CD4-positive, alpha-beta memory T cell (primary cell): ENCODE measurements around the gene FOSB. TPM values are rescaled to one million over a fixed set of nuclear protein-coding genes. Genes with fewer than 3 reads are reported as not detected.

Experiments
- CTCF ChIA-PET: fragments of 350-600 bp; sonication (Branson Sonifier 250); formaldehyde crosslinking; loops from one replicate; lab custom pipeline; 2021; ENCODE audit warnings: inconsistent platforms; ENCODE audit not compliant: partially characterized antibody; lab: Charles Lee
- POLR2A ChIA-PET: fragments of 350-600 bp; sonication (Branson Sonifier 250); formaldehyde crosslinking; loops from one replicate; lab custom pipeline; 2021; ENCODE audit not compliant: partially characterized antibody; lab: Charles Lee
- DNase-seq, 5 donors: peaks; one replicate each; pipeline versions ENCODE4 v3.0.0 to v3.0.0-alpha.2; 2020 to 2022; ENCODE audit warnings: mixed read lengths in 1 of 5
- H3K27ac ChIP-seq: one replicate; pipeline ENCODE4 v1.7.0; 2013; ENCODE audit warnings: low read depth, low read length
- H3K27me3 ChIP-seq: 2 replicates; pipeline ENCODE4 v1.7.0; 2013; ENCODE audit warnings: mild to moderate bottlenecking, low read length, moderate library complexity; ENCODE audit not compliant: insufficient read depth
- H3K36me3 ChIP-seq: 2 replicates; pipeline ENCODE4 v1.7.0; 2013; ENCODE audit warnings: mild to moderate bottlenecking, low read length, moderate library complexity; ENCODE audit not compliant: insufficient read depth
- H3K4me1 ChIP-seq: 2 replicates; pipeline ENCODE4 v1.7.0; 2013; ENCODE audit warnings: mild to moderate bottlenecking, low read length, moderate library complexity; ENCODE audit not compliant: insufficient read depth
- H3K4me3 ChIP-seq, 2 donors: one replicate each; pipeline ENCODE4 v1.7.0; 2013; ENCODE audit warnings: low read length in 2 of 2, mild to moderate bottlenecking in 1 of 2
- H3K9me3 ChIP-seq, 2 donors: one replicate each; pipeline ENCODE4 v1.7.0; 2013; ENCODE audit warnings: low read length in 2 of 2, control low read depth in 1 of 2; ENCODE audit not compliant: control insufficient read depth in 1 of 2
- H3K27ac Mint-ChIP-seq, 7 donors: one replicate each; pipeline ENCODE4 v1.8.0; 2020 to 2021; ENCODE audit warnings: mixed read lengths in 7 of 7, mild to moderate bottlenecking in 6 of 7, inconsistent platforms in 3 of 7, moderate library complexity in 3 of 7
- H3K27me3 Mint-ChIP-seq, 2 donors: one replicate each; pipeline ENCODE4 v1.8.0; 2020 to 2021; ENCODE audit warnings: mixed read lengths in 2 of 2
- H3K36me3 Mint-ChIP-seq, 2 donors: one replicate each; pipeline ENCODE4 v1.8.0; 2020 to 2021; ENCODE audit warnings: mixed read lengths in 2 of 2, inconsistent platforms in 1 of 2, mild to moderate bottlenecking in 1 of 2
- H3K4me1 Mint-ChIP-seq, 4 donors: one replicate each; pipeline ENCODE4 v1.8.0; 2020 to 2021; ENCODE audit warnings: mixed read lengths in 4 of 4, mild to moderate bottlenecking in 1 of 4
- H3K4me3 Mint-ChIP-seq, 8 donors: one replicate each; pipeline ENCODE4 v1.8.0; 2020 to 2021; ENCODE audit warnings: mixed read lengths in 8 of 8, mild to moderate bottlenecking in 7 of 8, moderate library complexity in 6 of 8, inconsistent platforms in 3 of 8
- H3K9me3 Mint-ChIP-seq, 8 donors: one replicate each; pipeline ENCODE4 v1.8.0; 2020 to 2021; ENCODE audit warnings: mixed read lengths in 8 of 8, mild to moderate bottlenecking in 5 of 8, inconsistent platforms in 3 of 8, moderate library complexity in 1 of 8
- intact Hi-C: fragments of 100-400 bp; cut with micrococcal nuclease; formaldehyde crosslinking; loops from one replicate; pipeline ENCODE4 v1.15.1; 2023
- polyA plus RNA-seq, 2 donors: library from polyadenylated mRNA; unstranded; fragments of 300-500 nt; fragmentation: Illumina TruSeq; gene quantifications; one replicate each; pipeline ENCODE4 v1.2.3, GENCODE V29; 2021
- total RNA-seq, 2 experiments: library from RNA; stranded (reverse); gene quantifications; one replicate each; pipeline ENCODE4 v1.2.3, GENCODE V29; 2021

The FOSB gene
- total and polyA plus RNA-seq, 4 experiments from 2014 or later, result 4.2 to 17.1 (median 8.6) TPM

- no peaks in the 10 kb centered on the region for H3K36me3 ChIP-seq
- Mint-ChIP-seq H3K9me3 (peaks cover 0 to 58% (median 0%) of the 10 kb centered on the region in 8 donors), H3K27ac (peak overlapping the region; percentile 97 to 99 (median 98)), H3K4me1 (peaks cover 25 to 46% (median 28%) of the 10 kb centered on the region in 4 donors), H3K27me3 (peaks cover 1% of the 10 kb centered on the region in 2 donors), H3K36me3 (peaks cover 0 to 15% of the 10 kb centered on the region in 2 donors), H3K4me3 (peak overlapping the region; percentile 62 to 93 (median 84))
- no peaks in the 10 kb centered on the region for H3K9me3 ChIP-seq
- ChIA-PET POLR2A (interaction anchor here (0.6 to 5.6 kb wide), 28 partner anchors 9 to 408 kb away, joined by 3 to 202 read pairs (median 4); partner anchors contain the start of genes ERCC1, FOSB, IRF2BP1 and OPA3), CTCF (interaction anchor here (0.7 to 16.8 kb wide), 27 partner anchors 9 to 408 kb away, joined by 3 to 487 read pairs (median 6); partner anchors contain the start of genes ERCC1, FOSB, IRF2BP1 and PPM1N)
- peak overlapping the region; percentile 93 for H3K27ac ChIP-seq
- H3K4me3 ChIP-seq, result peak overlapping the region; percentile 51 to 74
- peak; percentile 91 to 92 (median 91) for DNase-seq
- intact Hi-C loops, result loop anchor here (1.0 kb wide), 6 partner anchors 9 to 55 kb away; partner anchors contain the start of gene ERCC1
- no peaks in the 10 kb centered on the region for H3K27me3 ChIP-seq
- peaks cover 14% of the 10 kb centered on the region for H3K4me1 ChIP-seq
Observed at GRCh38 chr19:45478454-45479238, 10.8 kb downstream of the FOSB start.

- Histone ChIP-seq H3K27me3 (no peaks in the 10 kb centered on the region), H3K9me3 (no peaks in the 10 kb centered on the region), H3K4me3 (no peak overlapping the region), H3K27ac (no peak overlapping the region), H3K4me1 (peaks cover 8% of the 10 kb centered on the region), H3K36me3 (no peaks in the 10 kb centered on the region)
- intact Hi-C loops, result no loop called here
- H3K27ac Mint-ChIP-seq, result peak overlapping the region in 1 of 7 donors; percentile 89
- POLR2A ChIA-PET, result no interaction called here
- peaks cover 8 to 22% (median 16%) of the 10 kb centered on the region in 4 donors for H3K4me1 Mint-ChIP-seq
- no peak overlapping the region for H3K4me3 Mint-ChIP-seq
- CTCF ChIA-PET, result interaction anchor here (16.8 kb wide), 1 partner anchor 45 kb away, joined by 487 read pairs; no protein-coding TSS in a partner anchor
- DNase-seq, result no peak
- H3K9me3 Mint-ChIP-seq, result peaks cover 0 to 28% (median 0%) of the 10 kb centered on the region in 8 donors
- H3K36me3 Mint-ChIP-seq, result peaks cover 0 to 6% of the 10 kb centered on the region in 2 donors
- no peaks in the 10 kb centered on the region for H3K27me3 Mint-ChIP-seq
Observed at GRCh38 chr19:45483033-45483432, 15.2 kb downstream of the FOSB start.

- Mint-ChIP-seq H3K27me3 (peaks cover 2 to 3% of the 10 kb centered on the region in 2 donors), H3K4me3 (peak overlapping the region in 2 of 8 donors; percentile 35 to 50), H3K27ac (peak overlapping the region in 3 of 7 donors; percentile 18 to 89 (median 23)), H3K36me3 (no peaks in the 10 kb centered on the region), H3K9me3 (peaks cover 0 to 16% (median 0%) of the 10 kb centered on the region in 8 donors), H3K4me1 (peaks cover 2 to 11% (median 7%) of the 10 kb centered on the region in 4 donors)
- POLR2A ChIA-PET, result interaction anchor here (0.6 to 3.4 kb wide), 7 partner anchors 12 to 158 kb away, joined by 3 to 36 read pairs (median 7); partner anchors contain the start of genes FOSB, PPM1N and VASP
- Histone ChIP-seq H3K36me3 (no peaks in the 10 kb centered on the region), H3K9me3 (no peaks in the 10 kb centered on the region), H3K27me3 (no peaks in the 10 kb centered on the region), H3K4me3 (no peak overlapping the region), H3K27ac (no peak overlapping the region), H3K4me1 (peaks cover 5% of the 10 kb centered on the region)
- intact Hi-C loops, result no loop called here
- CTCF ChIA-PET, result interaction anchor here (0.7 to 16.8 kb wide), 20 partner anchors 13 to 246 kb away, joined by 3 to 487 read pairs (median 9); partner anchors contain the start of genes EML2, FBXO46, FOSB and PPM1N
- no peak for DNase-seq
Observed at GRCh38 chr19:45484273-45484945, 16.6 kb downstream of the FOSB start.

- Histone ChIP-seq H3K36me3 (no peaks in the 10 kb centered on the region), H3K4me1 (peaks cover 5% of the 10 kb centered on the region), H3K27me3 (no peaks in the 10 kb centered on the region), H3K9me3 (no peaks in the 10 kb centered on the region), H3K4me3 (peak overlapping the region; percentile 66 to 88), H3K27ac (peak overlapping the region; percentile 34)
- peak; percentile 93 to 97 (median 95) for DNase-seq
- Mint-ChIP-seq H3K36me3 (no peaks in the 10 kb centered on the region), H3K4me1 (peaks cover 0 to 11% (median 7%) of the 10 kb centered on the region in 4 donors), H3K27me3 (peaks cover 2 to 3% of the 10 kb centered on the region in 2 donors), H3K9me3 (peaks cover 0 to 10% (median 0%) of the 10 kb centered on the region in 8 donors), H3K4me3 (peak overlapping the region; percentile 91 to 97 (median 93)), H3K27ac (peak overlapping the region; percentile 72 to 94 (median 89))
- CTCF ChIA-PET, result interaction anchor here (0.7 to 16.8 kb wide), 34 partner anchors 11 to 446 kb away, joined by 3 to 487 read pairs (median 5); partner anchors contain the start of genes CLASRP, EML2, ERCC1 and FBXO46
- intact Hi-C loops, result loop anchor here (1.0 kb wide), 5 partner anchors 21 to 157 kb away; partner anchors contain the start of gene PPP1R13L
- POLR2A ChIA-PET, result interaction anchor here (0.6 to 3.4 kb wide), 10 partner anchors 11 to 207 kb away, joined by 3 to 36 read pairs (median 4); partner anchors contain the start of genes FOSB, PPM1N, QPCTL and SNRPD2
Observed at GRCh38 chr19:45485305-45486077, 17.7 kb downstream of the FOSB start.

GRCh38 chr19:45488708-45489107, 20.9 kb downstream of the FOSB start:
- Mint-ChIP-seq H3K27ac (peak overlapping the region in 2 of 7 donors; percentile 51 to 54), H3K27me3 (peaks cover 5 to 9% of the 10 kb centered on the region in 2 donors), H3K4me1 (peaks cover 6 to 19% (median 11%) of the 10 kb centered on the region in 4 donors), H3K4me3 (peak overlapping the region in 1 of 8 donors; percentile 43), H3K9me3 (peaks cover 0 to 6% (median 0%) of the 10 kb centered on the region in 8 donors), H3K36me3 (no peaks in the 10 kb centered on the region)
- no peak overlapping the region for H3K4me3 ChIP-seq
- CTCF ChIA-PET, result interaction anchor here (2.5 to 16.8 kb wide), 2 partner anchors 10 to 51 kb away, joined by 19 to 487 read pairs; no protein-coding TSS in a partner anchor
- H3K9me3 ChIP-seq, result no peaks in the 10 kb centered on the region
- no peak for DNase-seq
- H3K27me3 ChIP-seq, result peaks cover 10% of the 10 kb centered on the region
- no peak overlapping the region for H3K27ac ChIP-seq
- H3K4me1 ChIP-seq, result peaks cover 12% of the 10 kb centered on the region
- no peaks in the 10 kb centered on the region for H3K36me3 ChIP-seq
- intact Hi-C loops, result no loop called here
- POLR2A ChIA-PET, result interaction anchor here (1.1 to 1.4 kb wide), 2 partner anchors 10 to 49 kb away, joined by 3 read pairs; no protein-coding TSS in a partner anchor
